ENCODE measurements around the gene ASNSD1.

ASNSD1 gene

GRCh38 chr2:189638301-189639006, 22.8 kb upstream of the ASNSD1 start:
- H4K20me1 ChIP-seq (ENCODE audit: insufficient read depth, low read length, poor library complexity, severe bottlenecking), result no peaks in the 10 kb centered on the region
- H3K9me3 ChIP-seq (ENCODE audit: insufficient read depth, low read depth, low read length), result no peaks in the 10 kb centered on the region
- no peaks in the 10 kb centered on the region for H3K79me2 ChIP-seq (ENCODE audit: insufficient read depth, low read length)
- no peaks in the 10 kb centered on the region for H3K27me3 ChIP-seq (ENCODE audit: insufficient read depth, low read length, poor library complexity, severe bottlenecking)
- H2AFZ ChIP-seq (ENCODE audit: low read length), result no peak overlapping the region
- no peaks in the 10 kb centered on the region for H3F3A ChIP-seq (ENCODE audit: low read depth)
- no peak overlapping the region for H3K4me3 ChIP-seq (ENCODE audit: low read length, poor library complexity, severe bottlenecking)
- no peak overlapping the region for H3K4me2 ChIP-seq (ENCODE audit: low read depth, low read length, poor library complexity, severe bottlenecking)
- TF ChIP-seq, protein P1, sequence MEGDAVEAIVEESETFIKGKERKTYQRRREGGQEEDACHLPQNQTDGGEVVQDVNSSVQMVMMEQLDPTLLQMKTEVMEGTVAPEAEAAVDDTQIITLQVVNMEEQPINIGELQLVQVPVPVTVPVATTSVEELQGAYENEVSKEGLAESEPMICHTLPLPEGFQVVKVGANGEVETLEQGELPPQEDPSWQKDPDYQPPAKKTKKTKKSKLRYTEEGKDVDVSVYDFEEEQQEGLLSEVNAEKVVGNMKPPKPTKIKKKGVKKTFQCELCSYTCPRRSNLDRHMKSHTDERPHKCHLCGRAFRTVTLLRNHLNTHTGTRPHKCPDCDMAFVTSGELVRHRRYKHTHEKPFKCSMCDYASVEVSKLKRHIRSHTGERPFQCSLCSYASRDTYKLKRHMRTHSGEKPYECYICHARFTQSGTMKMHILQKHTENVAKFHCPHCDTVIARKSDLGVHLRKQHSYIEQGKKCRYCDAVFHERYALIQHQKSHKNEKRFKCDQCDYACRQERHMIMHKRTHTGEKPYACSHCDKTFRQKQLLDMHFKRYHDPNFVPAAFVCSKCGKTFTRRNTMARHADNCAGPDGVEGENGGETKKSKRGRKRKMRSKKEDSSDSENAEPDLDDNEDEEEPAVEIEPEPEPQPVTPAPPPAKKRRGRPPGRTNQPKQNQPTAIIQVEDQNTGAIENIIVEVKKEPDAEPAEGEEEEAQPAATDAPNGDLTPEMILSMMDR (conservative IDR thresholded peaks at IDR 0.05; ENCODE audit: low read length), result no peak
- TF ChIP-seq EZH2phosphoT487 (IDR thresholded peaks at IDR 0.05; ENCODE audit: borderline replicate concordance), result no peak
- H3K4me1 ChIP-seq (ENCODE audit: insufficient read depth, low read length, poor library complexity, severe bottlenecking), result no peaks in the 10 kb centered on the region
- no peaks in the 10 kb centered on the region for H3K9me2 ChIP-seq (replicated peaks; ENCODE audit: low read depth, low read length)
- no peaks in the 10 kb centered on the region for H3K36me3 ChIP-seq (ENCODE audit: insufficient read depth, low read length)
- H3K9ac ChIP-seq (ENCODE audit: low read depth, low read length, poor library complexity, severe bottlenecking), result no peak overlapping the region

- Histone ChIP-seq H3F3A (ENCODE audit: low read depth) (no peaks in the 10 kb centered on the region), H3K9ac (ENCODE audit: low read depth, low read length, poor library complexity, severe bottlenecking) (no peak overlapping the region), H3K9me2 (replicated peaks; ENCODE audit: low read depth, low read length) (no peaks in the 10 kb centered on the region), H3K4me2 (ENCODE audit: low read depth, low read length, poor library complexity, severe bottlenecking) (no peak overlapping the region), H3K9me3 (ENCODE audit: insufficient read depth, low read depth, low read length) (no peaks in the 10 kb centered on the region), H4K20me1 (ENCODE audit: insufficient read depth, low read length, poor library complexity, severe bottlenecking) (no peaks in the 10 kb centered on the region), H3K27me3 (ENCODE audit: insufficient read depth, low read length, poor library complexity, severe bottlenecking) (no peaks in the 10 kb centered on the region), H2AFZ (ENCODE audit: low read length) (no peak overlapping the region), H3K4me1 (ENCODE audit: insufficient read depth, low read length, poor library complexity, severe bottlenecking) (no peaks in the 10 kb centered on the region), H3K4me3 (ENCODE audit: low read length, poor library complexity, severe bottlenecking) (no peak overlapping the region), H3K79me2 (ENCODE audit: insufficient read depth, low read length) (no peaks in the 10 kb centered on the region), H3K36me3 (ENCODE audit: insufficient read depth, low read length) (no peaks in the 10 kb centered on the region)
- TF ChIP-seq EZH2phosphoT487 (IDR thresholded peaks at IDR 0.05; ENCODE audit: borderline replicate concordance), result no peak
- TF ChIP-seq, protein P1 (conservative IDR thresholded peaks at IDR 0.05; ENCODE audit: low read length), result no peak
These were observed 22.2 kb upstream of the ASNSD1 start for GRCh38 chr2:189639007-189639609.

DNA sequence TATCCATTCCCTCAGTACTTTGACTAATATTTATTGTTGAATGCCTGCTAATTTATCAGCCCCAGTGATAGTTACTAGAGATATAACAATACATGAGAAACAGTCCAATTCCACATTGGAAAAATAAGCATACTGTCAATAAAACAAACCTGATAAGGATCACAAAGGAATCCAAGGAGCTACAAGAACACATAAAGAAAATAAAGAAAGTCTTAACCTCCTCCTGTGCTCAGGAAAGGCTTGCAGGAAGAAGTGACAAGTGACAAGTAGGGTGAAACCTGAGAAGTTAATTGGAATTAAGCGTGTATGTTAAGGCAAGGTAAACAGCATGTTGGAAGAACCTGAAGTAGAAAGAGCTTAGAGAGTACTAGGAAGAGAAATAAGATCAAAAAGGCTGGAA, 20.3 kb upstream of the ASNSD1 start:
- no peak overlapping the region for H3K9ac ChIP-seq (ENCODE audit: low read depth, low read length, poor library complexity, severe bottlenecking)
- H4K20me1 ChIP-seq (ENCODE audit: insufficient read depth, low read length, poor library complexity, severe bottlenecking), result no peaks in the 10 kb centered on the region
- no peaks in the 10 kb centered on the region for H3K27me3 ChIP-seq (ENCODE audit: insufficient read depth, low read length, poor library complexity, severe bottlenecking)
- no peak overlapping the region for H2AFZ ChIP-seq (ENCODE audit: low read length)
- no peaks in the 10 kb centered on the region for H3K9me2 ChIP-seq (replicated peaks; ENCODE audit: low read depth, low read length)
- H3K36me3 ChIP-seq (ENCODE audit: insufficient read depth, low read length), result no peaks in the 10 kb centered on the region
- no peaks in the 10 kb centered on the region for H3K9me3 ChIP-seq (ENCODE audit: insufficient read depth, low read depth, low read length)
- H3K4me1 ChIP-seq (ENCODE audit: insufficient read depth, low read length, poor library complexity, severe bottlenecking), result no peaks in the 10 kb centered on the region
- no peaks in the 10 kb centered on the region for H3K79me2 ChIP-seq (ENCODE audit: insufficient read depth, low read length)
- H3F3A ChIP-seq (ENCODE audit: low read depth), result no peaks in the 10 kb centered on the region
- no peak overlapping the region for H3K4me2 ChIP-seq (ENCODE audit: low read depth, low read length, poor library complexity, severe bottlenecking)
- no peak overlapping the region for H3K4me3 ChIP-seq (ENCODE audit: low read length, poor library complexity, severe bottlenecking)
- TF ChIP-seq, protein P1 (conservative IDR thresholded peaks at IDR 0.05; ENCODE audit: low read length), result no peak
- TF ChIP-seq EZH2phosphoT487 (IDR thresholded peaks at IDR 0.05; ENCODE audit: borderline replicate concordance), result no peak

Measured in Loucy (cell line).